CD4-positive, CD25-positive, alpha-beta regulatory T cell (primary cell): ENCODE measurements around the gene PTCH1. TPM values are rescaled to one million over a fixed set of nuclear protein-coding genes. Genes with fewer than 3 reads are reported as not detected.

ENCODE experiments used
- ATAC-seq, 2 donors: fragments of 150-1000 bp; cut with Tn5 transposase; one replicate each; pipeline ENCODE4 v1.10.0; 2021; ENCODE audit warnings: low read depth in 2 of 2, moderate number of reproducible peaks in 2 of 2, moderate library complexity in 1 of 2
- DNase-seq, 3 donors: peaks; one replicate each; pipeline versions ENCODE4 v3.0.0 to v3.0.0-alpha.2; 2012 to 2022; ENCODE audit warnings: mixed read lengths in 1 of 3
- H3K27ac ChIP-seq: one replicate; pipeline ENCODE4 v1.7.0; 2013; ENCODE audit warnings: mild to moderate bottlenecking, low read length; ENCODE audit not compliant: insufficient read depth, poor library complexity, severe bottlenecking
- H3K27me3 ChIP-seq: one replicate; pipeline ENCODE4 v1.7.0; 2013; ENCODE audit warnings: low read length; ENCODE audit not compliant: control insufficient read depth, insufficient read depth
- H3K36me3 ChIP-seq: one replicate; pipeline ENCODE4 v1.7.0; 2013; ENCODE audit warnings: mild to moderate bottlenecking, low read length, moderate library complexity; ENCODE audit not compliant: control insufficient read depth, insufficient read depth
- H3K4me1 ChIP-seq: 2 replicates; pipeline ENCODE4 v1.7.0; 2013; ENCODE audit warnings: mild to moderate bottlenecking, low read length; ENCODE audit not compliant: insufficient read depth, control insufficient read depth, poor library complexity, severe bottlenecking
- H3K4me3 ChIP-seq: one replicate; pipeline ENCODE4 v1.7.0; 2013; ENCODE audit warnings: low read depth, mild to moderate bottlenecking, low read length, moderate library complexity
- H3K9me3 ChIP-seq, 2 experiments: 1 replicate in 1 of 2; 2 replicates in 1 of 2; pipeline ENCODE4 v1.7.0; 2013; ENCODE audit warnings: low read length in 2 of 2, mild to moderate bottlenecking in 1 of 2, moderate library complexity in 1 of 2; ENCODE audit not compliant: control insufficient read depth in 2 of 2
- H3K27ac Mint-ChIP-seq, 3 donors: one replicate each; pipeline ENCODE4 v1.8.0; 2020 to 2022; ENCODE audit warnings: mild to moderate bottlenecking in 3 of 3, mixed read lengths in 3 of 3, moderate library complexity in 2 of 3
- H3K27me3 Mint-ChIP-seq: one replicate; pipeline ENCODE4 v1.8.0; 2022; ENCODE audit warnings: mild to moderate bottlenecking, mixed read lengths
- H3K36me3 Mint-ChIP-seq: one replicate; pipeline ENCODE4 v1.8.0; 2020; ENCODE audit warnings: mixed read lengths
- H3K4me1 Mint-ChIP-seq, 4 donors: one replicate each; pipeline ENCODE4 v1.8.0; 2020 to 2022; ENCODE audit warnings: mixed read lengths in 4 of 4, mild to moderate bottlenecking in 1 of 4
- H3K4me3 Mint-ChIP-seq, 4 donors: one replicate each; pipeline ENCODE4 v1.8.0; 2020 to 2022; ENCODE audit warnings: mild to moderate bottlenecking in 4 of 4, mixed read lengths in 4 of 4, moderate library complexity in 3 of 4
- H3K9me3 Mint-ChIP-seq, 7 donors: one replicate each; pipeline ENCODE4 v1.8.0; 2020 to 2022; ENCODE audit warnings: mixed read lengths in 7 of 7, mild to moderate bottlenecking in 3 of 7, moderate library complexity in 2 of 7
- polyA plus RNA-seq, 4 donors: library from polyadenylated mRNA; unstranded; fragments of 300-500 nt; fragmentation: Illumina TruSeq; gene quantifications; one replicate each; pipeline ENCODE4 v1.2.3, GENCODE V29; 2021
- total RNA-seq: library from RNA; stranded (reverse); gene quantifications from one replicate; pipeline ENCODE4 v1.2.3, GENCODE V29; 2022

Gene PTCH1
- total and polyA plus RNA-seq, 5 donors from 2014 or later: 3.5 to 11.8 (median 8.1) TPM

DNA sequence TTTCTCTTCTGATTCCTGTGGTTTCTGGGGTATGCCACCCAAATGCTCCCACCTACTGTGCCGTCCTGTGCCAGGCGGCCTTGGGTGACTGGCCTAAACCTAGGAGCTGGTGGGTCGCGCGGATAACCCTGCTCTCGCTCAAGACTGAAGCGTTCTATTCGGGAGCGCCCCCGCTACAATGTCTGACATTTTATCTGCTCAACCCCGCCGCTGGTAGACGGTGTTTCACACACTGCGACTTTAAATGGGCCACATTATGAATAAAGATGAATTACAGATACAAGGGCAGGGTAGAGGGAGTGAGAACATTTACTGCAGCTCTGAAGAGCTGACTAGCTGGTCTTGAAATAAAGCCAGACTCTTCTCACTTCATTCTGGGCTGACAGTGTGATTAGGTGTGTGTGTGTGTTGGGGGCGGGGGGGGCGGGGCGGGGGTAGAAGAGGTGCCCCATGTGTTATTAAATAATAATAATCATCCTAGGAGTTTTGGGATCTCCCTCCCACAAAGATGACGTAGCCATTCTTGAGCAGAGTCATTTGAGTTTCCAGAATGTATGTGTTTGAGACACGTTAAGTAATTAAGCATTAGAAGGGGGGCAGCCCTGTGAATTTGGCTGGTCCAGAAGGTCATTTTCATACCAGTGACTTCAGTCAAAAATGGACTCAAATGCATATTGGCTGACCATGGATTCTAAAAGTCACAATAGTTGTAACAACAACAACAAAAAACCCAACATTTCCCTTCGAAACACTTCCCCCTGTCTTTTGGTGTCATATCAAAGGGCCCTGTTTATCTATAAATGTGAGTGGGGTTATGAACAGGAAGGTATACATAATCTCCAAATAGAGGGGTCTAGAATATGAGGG, 1.0 kb upstream of the PTCH1 start:
- Mint-ChIP-seq H3K27me3 (peaks cover 65% of the 10 kb centered on the region), H3K4me1 (peaks cover 3 to 18% (median 9%) of the 10 kb centered on the region in 4 donors), H3K36me3 (peaks cover 4% of the 10 kb centered on the region), H3K4me3 (peak overlapping the region in 3 of 4 donors; percentile 41 to 69 (median 60)), H3K9me3 (peaks cover 0 to 8% (median 6%) of the 10 kb centered on the region in 7 donors), H3K27ac (peak overlapping the region in 1 of 3 donors; percentile 23)
- no peak overlapping the region for H3K27ac ChIP-seq
- H3K27me3 ChIP-seq: peaks cover 13% of the 10 kb centered on the region
- no peak overlapping the region for H3K4me3 ChIP-seq
- no peaks in the 10 kb centered on the region for H3K36me3 ChIP-seq
- H3K4me1 ChIP-seq: peaks cover 23% of the 10 kb centered on the region
- no peak for DNase-seq
- no peak for ATAC-seq
- H3K9me3 ChIP-seq: peaks cover 3 to 5% of the 10 kb centered on the region in 2 experiments

DNA sequence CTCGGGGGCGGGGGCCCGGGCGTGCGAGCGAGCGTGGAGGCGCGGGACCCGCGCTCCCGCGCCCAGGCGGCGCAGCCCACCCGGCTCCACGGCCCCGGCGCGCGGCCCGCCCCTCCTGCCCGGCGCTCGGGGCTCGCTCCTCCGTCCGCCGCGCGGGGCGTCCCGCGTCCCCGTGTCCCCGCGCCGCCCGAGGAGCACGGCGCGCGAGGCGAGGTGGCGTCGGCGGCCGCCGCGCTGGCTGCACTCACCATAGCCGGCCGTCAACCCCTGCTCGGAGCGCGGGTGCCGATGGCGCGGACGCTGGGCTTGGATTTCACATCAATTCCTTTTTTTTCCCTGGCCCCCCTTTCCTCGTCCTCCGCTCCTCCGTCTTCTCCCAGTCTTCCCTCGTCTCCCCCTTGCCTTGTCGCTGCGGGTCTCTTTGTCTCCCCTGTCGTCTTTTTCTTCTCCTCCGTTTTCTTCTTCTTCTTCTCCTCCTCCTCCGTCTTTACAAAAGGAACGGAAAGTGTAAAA, 494 bp downstream of the PTCH1 start:
- H3K4me3 ChIP-seq: peak overlapping the region; percentile 57
- peaks cover 27% of the 10 kb centered on the region for H3K4me1 ChIP-seq
- Mint-ChIP-seq H3K4me1 (peaks cover 9 to 30% (median 18%) of the 10 kb centered on the region in 4 donors), H3K36me3 (peaks cover 4% of the 10 kb centered on the region), H3K27me3 (peaks cover 66% of the 10 kb centered on the region), H3K9me3 (peaks cover 0 to 10% (median 6%) of the 10 kb centered on the region in 7 donors), H3K27ac (peak overlapping the region in 1 of 3 donors; percentile 85), H3K4me3 (peak overlapping the region; percentile 85 to 96 (median 93))
- peaks cover 17% of the 10 kb centered on the region for H3K27me3 ChIP-seq
- ATAC-seq: peak in 1 of 2 donors; percentile 26
- no peak overlapping the region for H3K27ac ChIP-seq
- H3K9me3 ChIP-seq: peaks cover 3 to 5% of the 10 kb centered on the region in 2 experiments
- no peaks in the 10 kb centered on the region for H3K36me3 ChIP-seq
- DNase-seq: no peak

DNA sequence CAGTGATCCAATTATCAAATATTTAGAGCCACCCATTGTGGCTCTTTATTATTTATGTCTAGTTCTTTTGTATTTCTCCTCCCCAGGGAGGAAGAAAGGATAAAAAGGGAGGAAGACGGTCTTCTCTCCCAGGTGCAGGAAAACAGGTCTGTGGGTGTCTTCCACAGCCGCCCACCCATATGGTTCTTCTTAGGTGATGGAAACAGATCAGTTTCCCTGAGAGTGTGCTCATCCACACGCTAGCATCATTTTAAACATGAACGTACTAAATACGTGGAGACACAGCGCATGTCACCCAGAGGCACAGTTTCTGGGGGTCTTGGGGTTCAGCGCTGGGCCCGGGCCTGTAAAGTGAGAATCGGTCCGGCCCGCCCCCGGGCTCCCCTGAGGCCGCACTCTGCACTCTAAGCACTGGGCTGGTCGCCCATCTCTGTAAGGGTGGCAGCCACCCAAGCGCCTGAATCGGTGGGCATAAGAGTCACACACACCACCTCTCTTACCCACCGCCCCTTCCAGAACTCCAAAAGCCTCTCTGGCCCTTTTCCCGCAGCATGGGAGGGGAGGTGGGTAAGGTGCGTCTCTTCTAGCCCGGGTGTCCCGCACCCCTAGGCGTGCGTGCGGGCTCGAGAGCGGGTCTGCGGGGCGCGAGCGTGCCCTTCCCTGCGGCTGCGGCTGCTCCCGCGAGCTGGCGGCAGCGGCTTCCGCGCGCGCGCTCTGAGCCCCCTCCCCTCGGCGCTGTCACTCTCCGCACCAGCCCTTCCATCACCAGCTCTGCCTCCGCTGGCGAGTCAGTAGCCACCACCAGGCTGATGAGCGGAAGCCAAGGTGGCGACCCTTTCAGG, 1.3 kb downstream of the PTCH1 start:
- peaks cover 15% of the 10 kb centered on the region for H3K27me3 ChIP-seq
- H3K27ac Mint-ChIP-seq: no peak overlapping the region
- peaks cover 4% of the 10 kb centered on the region for H3K36me3 Mint-ChIP-seq

DNA sequence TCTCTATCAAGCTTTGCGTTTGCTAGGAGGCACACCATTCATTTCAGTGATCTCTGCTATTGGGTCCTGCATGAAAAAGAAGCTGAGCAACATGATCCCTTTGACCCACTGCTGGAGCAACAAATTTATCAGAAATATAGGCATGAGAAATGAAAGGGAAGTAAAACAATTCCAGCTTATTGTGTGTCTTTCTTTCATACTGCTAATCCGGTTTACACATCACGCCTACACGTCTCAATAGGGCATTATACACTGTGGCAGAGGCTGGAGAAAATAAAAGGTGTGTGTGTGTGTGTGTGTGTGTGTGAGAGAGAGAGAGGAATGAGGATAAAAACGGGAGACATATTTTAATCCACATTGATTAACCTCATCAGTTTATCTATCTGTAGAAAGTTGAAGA, 2.4 kb downstream of the PTCH1 start:
- Histone ChIP-seq H3K36me3 (no peaks in the 10 kb centered on the region), H3K4me1 (peaks cover 43% of the 10 kb centered on the region), H3K27me3 (peaks cover 22% of the 10 kb centered on the region), H3K9me3 (peaks cover 0 to 3% of the 10 kb centered on the region in 2 experiments), H3K4me3 (no peak overlapping the region), H3K27ac (no peak overlapping the region)
- peaks cover 68% of the 10 kb centered on the region for H3K27me3 Mint-ChIP-seq
- DNase-seq (no peak), ATAC-seq (no peak)
- no peak overlapping the region for H3K27ac Mint-ChIP-seq
- H3K36me3 Mint-ChIP-seq: no peaks in the 10 kb centered on the region
- H3K9me3 Mint-ChIP-seq: peaks cover 0 to 8% (median 0%) of the 10 kb centered on the region in 7 donors
- H3K4me1 Mint-ChIP-seq: peaks cover 18 to 43% (median 25%) of the 10 kb centered on the region in 4 donors
- peak overlapping the region; percentile 23 to 97 (median 64) for H3K4me3 Mint-ChIP-seq

More for the DNA sequence above, 1.3 kb downstream of the PTCH1 start:
- peaks cover 9 to 32% (median 18%) of the 10 kb centered on the region in 4 donors for H3K4me1 Mint-ChIP-seq
- peaks cover 32% of the 10 kb centered on the region for H3K4me1 ChIP-seq
- DNase-seq (peak in 1 of 3 donors; percentile 39), ATAC-seq (peak; percentile 32 to 49)
- peaks cover 64% of the 10 kb centered on the region for H3K27me3 Mint-ChIP-seq
- no peak overlapping the region for H3K4me3 ChIP-seq
- H3K4me3 Mint-ChIP-seq: peak overlapping the region; percentile 39 to 97 (median 71)
- H3K9me3 ChIP-seq: peaks cover 3 to 5% of the 10 kb centered on the region in 2 experiments
- peaks cover 0 to 9% (median 6%) of the 10 kb centered on the region in 7 donors for H3K9me3 Mint-ChIP-seq
- no peaks in the 10 kb centered on the region for H3K36me3 ChIP-seq
- no peak overlapping the region for H3K27ac ChIP-seq

DNA sequence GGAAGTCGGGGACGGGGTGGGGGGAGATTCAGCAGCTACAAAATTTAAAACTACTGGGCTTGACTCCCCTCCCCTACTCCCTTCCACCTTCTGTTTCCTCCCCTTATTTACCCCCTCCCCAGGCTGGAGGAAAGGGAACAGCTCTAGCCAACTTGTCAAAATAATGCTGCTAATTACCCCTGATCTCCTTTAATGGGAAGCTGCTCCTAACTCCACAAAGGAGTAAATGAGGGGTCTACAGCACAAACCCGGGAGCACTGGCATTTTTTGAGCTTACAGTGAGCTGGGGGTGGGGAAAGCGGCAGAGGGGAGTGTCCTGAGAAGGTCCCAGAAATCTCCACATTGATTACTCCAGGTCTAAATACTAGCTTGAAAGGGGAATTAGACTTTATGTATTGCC, 3.1 kb downstream of the PTCH1 start:
- Mint-ChIP-seq H3K9me3 (peaks cover 0 to 8% (median 0%) of the 10 kb centered on the region in 7 donors), H3K4me1 (peaks cover 21 to 48% (median 27%) of the 10 kb centered on the region in 4 donors), H3K27me3 (peaks cover 73% of the 10 kb centered on the region), H3K27ac (no peak overlapping the region), H3K36me3 (no peaks in the 10 kb centered on the region), H3K4me3 (peak overlapping the region in 3 of 4 donors; percentile 15 to 97 (median 33))
- H3K9me3 ChIP-seq: no peaks in the 10 kb centered on the region
- H3K27me3 ChIP-seq: peaks cover 24% of the 10 kb centered on the region
- H3K36me3 ChIP-seq: no peaks in the 10 kb centered on the region
- ATAC-seq: no peak
- H3K4me1 ChIP-seq: peaks cover 49% of the 10 kb centered on the region
- H3K27ac ChIP-seq: no peak overlapping the region
- H3K4me3 ChIP-seq: no peak overlapping the region
- DNase-seq: no peak

DNA sequence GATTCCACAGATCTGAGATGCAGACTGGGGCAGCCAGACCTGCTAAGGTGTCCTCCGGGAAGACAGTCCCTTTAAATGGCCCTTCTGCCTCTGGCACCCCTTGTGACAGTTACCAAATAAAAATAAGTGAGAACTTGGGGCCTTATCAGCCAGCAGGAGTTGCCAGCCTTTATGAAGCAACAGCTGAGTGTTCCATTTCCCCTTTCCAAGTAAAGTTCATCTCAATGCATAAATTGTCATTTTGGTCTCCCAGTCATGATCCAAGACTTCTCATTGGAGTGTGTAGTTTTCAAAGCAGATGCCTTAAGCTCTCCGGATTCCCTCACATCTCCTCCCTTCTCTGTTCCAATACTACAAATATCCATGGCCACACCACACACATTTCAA, 4.1 kb downstream of the PTCH1 start:
- peak overlapping the region in 1 of 3 donors; percentile 42 for H3K27ac Mint-ChIP-seq
- H3K27me3 Mint-ChIP-seq: peaks cover 76% of the 10 kb centered on the region
- H3K9me3 Mint-ChIP-seq: peaks cover 0 to 8% (median 0%) of the 10 kb centered on the region in 7 donors
- no peaks in the 10 kb centered on the region for H3K36me3 ChIP-seq
- H3K27me3 ChIP-seq: peaks cover 24% of the 10 kb centered on the region
- no peaks in the 10 kb centered on the region for H3K9me3 ChIP-seq
- DNase-seq: no peak
- H3K4me3 Mint-ChIP-seq: peak overlapping the region; percentile 2 to 97 (median 68)
- ATAC-seq: no peak
- H3K27ac ChIP-seq: no peak overlapping the region
- peaks cover 21 to 51% (median 30%) of the 10 kb centered on the region in 4 donors for H3K4me1 Mint-ChIP-seq
- H3K4me3 ChIP-seq: no peak overlapping the region
- peaks cover 56% of the 10 kb centered on the region for H3K4me1 ChIP-seq
- H3K36me3 Mint-ChIP-seq: no peaks in the 10 kb centered on the region
